ENCODE data around the gene GNL2.

GNL2 gene

GRCh38 chr1:37595440-37596181 is at the start of gene GNL2:
Gene GNL2, minus strand, starts transcription at chr1:37595937. Its CDS starts 115 bp downstream, at chr1:37595822.
- peak; percentile 94 for DNase-seq (ENCODE audit: low read depth)

DNA sequence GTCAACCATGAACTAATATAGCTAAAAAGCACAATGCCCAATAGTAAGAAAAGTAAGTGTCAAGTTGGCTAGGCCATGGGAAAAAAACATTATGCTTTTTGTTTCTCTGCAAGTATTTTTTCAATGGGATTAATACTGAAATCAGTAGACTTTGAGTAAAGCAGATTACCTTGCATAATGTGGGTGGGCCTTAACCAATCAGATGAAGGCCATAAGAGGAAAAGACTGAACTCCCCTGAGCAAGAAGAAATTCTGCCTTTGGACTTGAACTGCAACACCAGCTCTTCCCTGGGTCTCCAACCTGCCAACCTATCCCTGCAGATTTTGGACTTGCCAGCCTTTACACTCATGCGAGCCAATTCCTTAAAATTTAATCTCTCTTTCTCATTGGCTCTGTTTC is 45.3 kb upstream of the GNL2 start:
- no peak for DNase-seq (ENCODE audit: low read depth)

DNA sequence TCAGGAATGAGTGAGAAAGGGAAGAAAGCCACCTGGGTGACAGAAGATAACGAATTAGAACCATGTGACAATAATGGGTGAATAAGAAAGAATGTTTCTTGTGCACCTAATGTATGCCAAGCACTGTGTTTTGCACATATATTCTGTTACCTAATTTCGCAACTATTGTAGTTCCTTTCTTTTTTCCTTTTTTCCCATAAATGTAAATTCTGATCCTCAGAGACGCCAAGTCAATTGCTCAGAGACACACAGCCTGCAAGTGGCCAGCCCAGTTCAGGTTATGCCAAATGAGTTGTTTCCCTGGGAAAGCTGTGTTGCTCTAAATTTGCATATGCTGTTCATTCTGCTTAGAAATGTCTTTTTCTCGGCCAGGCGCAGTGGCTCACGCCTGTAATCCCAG is 40.7 kb upstream of the GNL2 start:
- no peak for DNase-seq (ENCODE audit: low read depth)

- no peak for DNase-seq (ENCODE audit: low read depth)
Measured at GRCh38 chr1:37634992-37635902, 39.5 kb upstream of the GNL2 start.

DNA sequence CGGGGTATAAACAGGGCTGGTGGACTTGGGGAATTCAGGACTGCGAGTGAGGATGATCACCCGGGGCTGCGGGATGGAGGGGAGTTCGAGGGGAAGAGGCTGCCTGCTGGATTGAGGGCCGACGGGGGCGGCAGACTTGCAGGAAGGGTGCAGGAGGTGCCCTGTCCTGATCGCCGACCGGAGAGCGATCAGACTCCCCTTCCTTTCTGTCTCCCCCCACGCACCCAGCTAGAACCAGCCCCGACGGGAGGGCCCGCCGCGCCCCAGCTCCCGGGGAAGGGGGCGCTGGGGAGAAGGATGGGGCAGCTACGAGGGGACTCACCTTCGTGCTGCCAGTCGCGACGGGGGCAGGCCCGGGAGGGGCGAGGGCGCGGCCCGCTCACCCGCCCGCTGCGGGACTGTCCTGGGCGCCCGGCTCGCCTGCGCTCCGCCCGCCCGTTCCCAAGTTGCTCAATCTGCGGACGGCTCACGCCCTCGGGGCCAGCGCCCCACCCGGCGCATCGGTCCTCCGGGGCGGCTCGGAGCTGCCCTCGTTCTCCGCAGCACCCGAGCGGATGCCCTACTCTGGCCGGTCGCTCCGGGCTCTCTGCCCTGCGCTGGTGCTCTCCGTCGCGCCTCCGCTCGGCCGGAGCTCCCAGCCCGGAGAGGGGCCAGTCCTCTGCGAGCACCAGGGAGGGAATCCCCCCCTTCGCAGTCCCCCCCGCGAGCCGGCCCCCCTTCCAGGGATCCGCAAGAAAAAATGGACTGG is 38.7 kb upstream of the GNL2 start, which contains the start of gene RSPO1:
RSPO1 (minus strand) TSS at position 649 of the 748 bp plus-strand sequence. CDS start 5,231 bp downstream, outside the sequence.
- no peak for DNase-seq (ENCODE audit: low read depth)

- DNase-seq (ENCODE audit: low read depth), result no peak
Measured at GRCh38 chr1:37633938-37634243, 38.2 kb upstream of the GNL2 start.

DNA sequence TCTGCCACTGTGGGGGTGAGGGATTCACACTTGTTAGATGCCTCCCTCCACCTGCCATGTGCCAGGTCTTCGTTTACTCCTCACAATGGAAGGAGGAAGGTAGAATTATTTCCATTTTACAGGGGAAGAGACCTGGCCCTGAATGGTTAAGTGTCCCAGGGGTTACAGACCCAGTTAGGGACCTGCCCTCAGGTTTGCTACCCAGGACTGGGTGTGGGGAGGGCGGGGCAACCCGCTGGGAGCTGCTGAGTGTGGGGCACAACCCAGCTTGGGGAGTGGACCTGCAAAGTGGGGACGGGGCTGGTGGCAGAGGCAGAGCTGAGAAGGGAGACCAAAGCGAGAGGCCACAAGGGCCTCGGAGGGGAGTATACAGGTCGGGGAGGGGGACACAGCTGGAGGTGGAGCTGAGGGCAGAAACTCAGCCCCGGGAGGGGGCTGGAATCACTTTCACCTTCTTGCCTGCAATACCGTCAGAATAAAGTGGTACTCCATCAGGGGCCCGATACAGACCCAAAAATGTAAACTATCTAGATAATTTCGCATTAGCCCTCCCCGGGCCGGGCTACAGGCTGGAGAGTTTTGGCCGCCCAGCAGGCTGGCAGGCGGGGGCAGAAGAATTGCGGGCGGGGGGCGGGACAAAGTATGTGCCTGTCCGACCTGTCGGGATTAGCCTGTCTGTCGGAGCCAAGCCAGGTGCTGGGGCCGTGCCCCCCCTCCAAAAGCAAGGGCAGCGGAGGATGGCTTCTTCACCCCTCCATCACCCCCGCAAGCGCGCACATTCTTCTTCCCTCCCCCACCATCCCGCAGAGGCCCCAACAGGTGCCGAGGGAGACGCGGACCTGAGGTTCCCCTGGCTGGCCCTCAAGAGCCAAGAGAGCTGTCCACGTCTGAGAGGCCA is 37.6 kb upstream of the GNL2 start:
- no peak for DNase-seq (ENCODE audit: low read depth)

DNA sequence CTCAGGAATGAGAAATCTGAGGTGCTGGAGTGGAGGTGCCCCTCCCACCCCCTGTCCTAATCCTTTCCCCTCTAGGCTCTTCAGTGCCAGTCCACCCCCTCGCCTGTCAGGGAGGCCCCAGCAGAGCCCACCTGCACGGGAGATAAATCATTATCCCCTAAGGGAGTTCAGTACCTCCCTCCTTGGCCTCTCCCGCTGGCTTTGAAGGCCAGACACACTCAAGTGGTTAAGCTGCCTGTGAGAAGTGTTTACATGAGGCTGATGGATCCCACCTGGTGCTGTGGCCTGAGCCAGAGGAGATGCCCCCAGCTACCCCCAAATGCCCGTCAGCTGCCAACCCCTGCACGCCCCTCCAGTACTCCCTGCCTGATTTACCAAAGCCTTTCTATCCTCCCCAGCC is 35.3 kb upstream of the GNL2 start:
- no peak for DNase-seq (ENCODE audit: low read depth)

- no peak for DNase-seq (ENCODE audit: low read depth)
Measured at GRCh38 chr1:37630426-37631028, 34.8 kb upstream of the GNL2 start.

GRCh38 chr1:37629726-37630425 is 34.1 kb upstream of the GNL2 start:
- DNase-seq (ENCODE audit: low read depth), result no peak

DNA sequence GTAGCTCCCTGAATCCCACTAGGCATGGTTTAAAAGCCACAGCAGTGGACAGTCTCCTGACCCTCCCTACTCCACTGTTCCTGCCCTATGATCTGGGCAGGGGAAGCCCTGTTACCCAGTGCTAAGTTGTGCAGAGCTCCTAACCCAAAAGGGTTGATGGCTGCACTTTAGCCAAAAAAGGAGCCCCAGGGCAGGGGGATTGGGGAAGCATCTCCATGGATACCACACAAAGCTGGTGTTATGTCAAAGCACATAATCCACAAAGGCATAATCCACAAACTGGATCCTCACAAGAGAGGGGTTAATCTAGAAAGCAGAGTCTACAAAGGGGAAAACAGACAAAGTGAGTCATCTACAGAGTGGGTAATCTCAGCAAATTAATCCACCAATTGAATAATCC is 33.3 kb upstream of the GNL2 start:
- DNase-seq (ENCODE audit: low read depth), result no peak

DNA sequence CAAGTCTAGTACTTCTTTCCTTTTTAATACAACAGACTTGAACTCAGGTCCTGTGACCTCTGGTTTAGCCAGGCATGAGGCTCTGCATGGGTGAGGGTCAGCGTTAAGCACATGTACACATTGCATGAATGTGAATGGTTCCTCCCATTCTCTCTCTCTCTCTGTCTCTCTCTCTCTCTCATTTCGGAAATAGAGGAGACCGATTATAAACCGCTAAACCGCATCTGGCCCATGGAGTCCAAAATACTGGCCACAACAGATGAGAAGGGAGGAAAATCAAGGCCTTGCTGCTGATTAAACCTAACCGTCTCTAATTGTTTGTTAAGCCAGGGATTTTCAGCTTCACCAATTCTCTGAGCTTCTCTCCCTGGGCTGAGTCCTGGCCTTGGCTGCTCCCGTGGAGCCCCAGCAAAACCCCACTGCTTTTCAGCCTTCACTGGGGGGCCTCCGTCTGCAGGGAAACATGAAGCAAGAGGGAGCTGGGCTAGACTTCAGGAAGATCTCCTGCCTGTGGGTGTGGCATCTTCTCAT is 32.4 kb upstream of the GNL2 start:
- DNase-seq (ENCODE audit: low read depth), result no peak

GRCh38 chr1:37622131-37622530 is 26.4 kb upstream of the GNL2 start:
- DNase-seq (ENCODE audit: low read depth), result no peak

DNA sequence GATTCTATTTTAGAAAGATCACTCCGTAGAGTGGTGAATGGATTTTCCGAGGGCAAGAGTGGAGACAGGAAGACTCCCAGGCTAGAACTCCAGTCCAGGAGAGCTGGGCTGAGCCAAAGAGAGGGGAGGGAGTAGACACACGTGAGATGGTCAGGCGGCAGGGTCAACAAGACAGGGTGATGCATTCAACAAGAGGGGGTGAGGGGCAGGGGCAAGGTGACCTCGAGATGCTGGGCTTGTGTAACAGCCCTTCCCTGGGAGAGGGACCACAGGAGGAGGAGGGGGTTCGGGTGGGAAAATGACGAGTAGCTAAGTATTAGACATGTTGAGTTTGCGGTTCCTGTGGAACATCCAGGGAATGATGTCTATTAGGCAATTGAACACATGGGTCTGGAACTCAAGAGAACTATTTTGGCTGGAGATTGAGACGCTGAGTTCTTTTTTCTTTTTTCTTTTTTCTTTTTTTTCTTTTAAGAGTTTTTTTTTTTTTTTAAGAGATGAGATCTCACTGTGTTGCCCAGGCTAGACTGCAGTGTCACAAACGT is 25.7 kb upstream of the GNL2 start:
- DNase-seq (ENCODE audit: low read depth), result no peak

DNA sequence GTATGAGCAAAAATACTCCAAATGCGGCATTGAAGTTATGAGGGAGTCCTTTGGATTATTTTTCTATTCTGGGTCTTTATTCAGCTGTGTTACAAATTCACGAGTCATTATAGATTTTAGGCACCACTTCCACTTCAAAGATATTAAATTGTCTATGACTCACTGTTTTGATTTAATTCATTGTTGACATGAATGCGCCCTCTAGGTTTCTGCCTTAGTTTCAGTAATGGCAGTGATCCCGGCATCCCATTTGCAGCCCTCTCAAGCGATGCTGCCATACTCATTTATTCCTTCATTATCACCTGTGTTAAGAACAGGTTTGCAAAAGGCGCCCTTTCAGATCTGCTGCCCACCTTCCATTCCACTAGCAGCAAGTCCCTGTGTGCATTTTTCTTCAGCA is 25.0 kb upstream of the GNL2 start:
- DNase-seq (ENCODE audit: low read depth), result no peak

DNA sequence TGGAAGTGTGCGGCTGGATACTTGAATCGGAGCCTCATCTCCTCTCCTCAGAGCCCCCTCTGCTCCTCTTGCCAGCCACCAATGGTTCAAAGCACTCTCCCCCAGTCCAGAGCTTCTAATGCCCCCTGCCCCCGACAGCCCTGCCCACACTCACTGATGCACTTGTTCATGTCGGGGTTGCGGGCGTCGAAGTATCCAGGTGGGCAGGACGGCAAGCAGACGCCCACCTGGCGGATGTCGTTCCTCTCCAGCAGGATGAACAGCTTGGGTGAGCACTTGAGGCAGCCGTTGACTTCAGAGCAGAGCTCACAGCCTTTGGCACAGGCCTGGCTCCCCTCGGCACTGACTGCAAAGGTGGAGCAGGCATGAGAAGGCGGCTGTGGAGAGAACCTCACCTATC is 20.6 kb upstream of the GNL2 start:
- DNase-seq (ENCODE audit: low read depth), result no peak

DNA sequence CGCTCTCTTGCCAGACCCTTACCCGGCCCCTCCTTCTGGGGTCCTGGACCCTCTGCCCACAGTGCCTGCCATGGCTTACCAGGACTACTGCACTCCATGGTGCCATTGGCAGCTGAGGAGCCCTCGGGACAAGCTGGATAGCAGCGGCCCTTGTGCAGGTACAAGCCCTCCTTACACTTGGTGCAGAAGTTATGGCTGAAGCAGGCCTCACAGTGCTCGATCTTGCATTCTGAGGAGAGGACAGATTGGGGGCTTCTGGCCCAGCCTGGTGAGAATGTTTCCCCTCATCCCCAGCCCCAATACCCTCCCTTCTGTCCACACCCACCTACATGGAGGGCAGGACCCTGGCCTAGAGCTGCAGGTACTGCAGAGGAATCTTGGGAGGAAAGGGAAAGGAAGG is 18.4 kb upstream of the GNL2 start:
- DNase-seq (ENCODE audit: low read depth), result no peak

GRCh38 chr1:37612186-37612585 is 16.4 kb upstream of the GNL2 start:
- DNase-seq (ENCODE audit: low read depth), result no peak

DNA sequence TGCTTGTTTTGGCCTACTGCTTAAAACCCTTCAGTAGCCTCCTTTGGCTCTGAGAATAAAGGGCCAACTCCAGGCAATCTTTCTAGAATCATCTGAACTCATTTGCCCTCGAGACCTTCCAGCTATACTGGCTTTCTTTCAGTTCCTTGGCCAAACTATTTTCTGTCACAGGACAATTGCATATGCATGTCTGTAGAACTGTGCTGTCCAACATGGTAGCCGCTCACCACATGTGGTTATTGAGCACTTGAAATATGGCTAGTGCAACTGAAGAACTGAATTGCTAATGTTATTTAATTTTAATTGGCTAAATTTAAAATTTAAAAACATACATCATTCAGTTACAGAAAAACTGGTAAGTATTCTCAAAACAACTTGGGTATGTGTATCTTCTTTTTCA is 14.3 kb upstream of the GNL2 start:
- no peak for DNase-seq (ENCODE audit: low read depth)

- DNase-seq (ENCODE audit: low read depth), result no peak
Measured at GRCh38 chr1:37609002-37609401, 13.3 kb upstream of the GNL2 start.

All from stromal cell of bone marrow (primary cell).